Measurements from ENCODE around the gene ZNF579.
"Not testable (repeated sequence)": the region's sequence is repeated elsewhere in the genome, so short reads cannot be mapped to it uniquely, and the experiment has no call there.

ZNF579 gene

GRCh38 chr19:55541091-55541490 lies 39.6 kb downstream of the ZNF579 start:
- DNase-seq (ENCODE audit: low read depth in 2 of 3, low spot score in 1 of 3) = no peak

GRCh38 chr19:55540619-55541018 lies 40.0 kb downstream of the ZNF579 start:
- DNase-seq (ENCODE audit: low read depth in 2 of 3, low spot score in 1 of 3) = no peak

DNA sequence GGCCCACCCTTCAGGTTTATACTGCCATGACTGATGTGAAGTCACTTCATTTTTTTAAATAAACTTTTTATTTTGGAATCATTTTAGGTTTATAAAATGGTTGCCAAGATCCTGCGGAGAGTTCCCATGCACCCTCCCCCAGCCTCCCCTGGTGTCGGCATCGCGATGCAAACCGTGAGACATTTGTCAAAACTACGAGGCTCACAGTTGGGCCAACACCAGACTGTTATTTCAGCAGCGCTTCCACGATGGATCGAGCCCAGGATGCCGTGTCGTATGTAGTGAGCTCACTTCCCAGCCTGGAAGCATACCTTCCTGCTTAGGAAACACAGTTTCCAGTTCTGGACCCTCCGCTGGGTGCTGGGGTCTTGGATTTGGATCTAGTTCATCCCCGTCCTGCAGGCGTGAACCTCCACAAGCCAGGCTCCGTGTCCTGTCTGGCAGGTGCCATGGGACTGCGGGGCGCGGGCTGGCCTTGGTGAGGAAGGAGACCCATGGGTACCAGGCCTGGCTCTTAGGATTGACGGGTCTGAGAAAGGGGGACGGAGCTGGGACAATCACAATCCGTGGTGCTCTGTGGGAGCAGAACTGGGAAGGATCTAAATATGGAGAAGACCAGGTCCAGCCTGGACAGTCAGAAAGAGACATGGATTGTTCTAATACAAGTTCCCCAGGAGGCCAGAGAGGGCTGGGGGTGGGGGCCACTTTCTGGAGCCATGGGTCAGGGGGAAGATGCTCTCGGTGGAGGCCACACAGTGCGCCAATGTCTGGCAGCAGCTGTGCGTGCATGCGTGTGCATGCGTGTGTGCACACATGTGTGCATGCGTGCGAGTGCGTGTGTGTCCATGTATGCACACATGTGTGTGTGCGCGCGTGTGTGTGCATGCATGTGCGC lies 41.3 kb downstream of the ZNF579 start:
- no peak for DNase-seq (ENCODE audit: low read depth in 2 of 3, low spot score in 1 of 3)

DNA sequence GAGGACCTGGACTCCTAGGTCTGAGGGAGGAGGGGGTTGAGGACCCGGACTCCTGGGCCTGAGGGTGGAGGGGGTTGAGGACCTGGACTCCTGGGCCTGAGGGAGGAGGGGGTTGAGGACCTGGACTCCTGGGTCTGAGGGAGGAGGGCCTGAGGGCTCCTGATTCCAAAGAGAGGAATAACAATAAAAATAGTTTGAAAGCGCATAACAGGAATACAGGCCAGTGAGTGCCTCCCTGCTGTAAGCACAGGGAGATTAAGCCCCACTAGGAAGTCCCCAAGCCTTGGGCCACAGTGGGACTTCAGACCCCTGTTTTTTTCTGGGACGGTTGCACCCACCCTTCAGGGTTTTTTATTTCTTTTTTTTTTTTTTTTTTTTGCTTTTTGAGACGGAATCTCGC lies 42.5 kb downstream of the ZNF579 start:
- DNase-seq (ENCODE audit: low read depth in 2 of 3, low spot score in 1 of 3) = no peak

DNA sequence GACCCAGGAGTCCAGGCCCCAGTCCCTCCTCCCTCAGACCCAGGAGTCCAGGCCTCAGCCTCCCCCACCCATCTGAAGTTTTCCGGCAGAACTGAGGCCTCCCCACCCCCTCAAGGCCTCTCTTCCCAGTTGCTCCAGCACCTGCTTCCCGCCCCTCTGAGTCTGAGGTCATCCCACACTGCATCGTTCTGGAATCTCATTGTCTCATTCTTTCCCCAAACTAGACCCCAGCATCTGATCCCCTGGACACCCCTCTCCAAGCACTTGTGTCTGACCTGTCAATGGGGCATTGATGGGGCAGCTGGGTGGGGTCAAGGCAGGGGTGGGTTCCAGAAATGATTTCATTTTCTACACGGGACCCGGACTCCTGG lies 42.9 kb downstream of the ZNF579 start:
- DNase-seq (ENCODE audit: low read depth in 2 of 3, low spot score in 1 of 3) = no peak

DNA sequence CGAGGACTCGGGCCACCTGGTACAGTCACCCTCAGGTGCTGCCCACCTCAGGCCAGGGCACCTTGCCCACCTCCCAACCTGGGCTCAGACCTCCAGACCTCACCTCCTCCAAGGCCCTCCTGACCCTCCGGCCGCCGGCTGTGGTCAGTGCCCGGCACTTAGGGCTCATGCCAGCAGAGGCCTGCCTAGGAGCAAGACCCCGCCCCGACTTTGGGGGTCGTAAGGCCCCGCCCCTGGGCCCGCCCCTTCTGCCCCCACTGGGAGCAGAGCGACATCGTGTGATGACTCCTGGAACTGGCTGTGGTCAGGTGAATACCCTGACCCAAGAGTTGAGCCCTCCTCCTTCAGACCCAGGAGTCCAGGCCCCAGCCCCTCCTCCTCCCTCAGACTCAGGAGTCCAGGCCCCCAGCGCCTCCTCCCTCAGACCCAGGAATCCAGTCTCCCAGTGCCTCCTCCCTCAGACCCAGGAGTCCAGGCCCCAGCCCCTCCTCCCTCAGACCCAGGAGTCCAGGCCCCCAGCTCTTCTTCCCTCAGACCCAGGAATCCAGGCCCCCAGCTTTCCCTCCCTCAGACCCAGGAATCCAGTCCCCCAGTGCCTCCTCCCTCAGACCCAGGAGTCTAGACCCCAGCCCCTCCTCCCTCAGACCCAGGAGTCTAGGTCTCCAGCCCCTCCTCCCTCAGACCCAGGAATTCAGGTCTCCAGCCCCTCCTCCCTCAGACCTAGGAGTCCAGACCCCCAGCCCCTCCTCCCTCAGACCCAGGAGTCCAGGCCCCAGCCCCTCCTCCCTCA lies 43.5 kb downstream of the ZNF579 start, which contains the start of gene SBK2:
SBK2 (minus strand) TSS at position 183 of the 790 bp plus-strand sequence. CDS start 839 bp downstream, outside the sequence.
- no peak for DNase-seq (ENCODE audit: low read depth in 2 of 3, low spot score in 1 of 3)

- DNase-seq (ENCODE audit: low read depth in 2 of 3, low spot score in 1 of 3) = no peak
Measured at GRCh38 chr19:55536366-55536765, 44.3 kb downstream of the ZNF579 start.

- no peak for DNase-seq (ENCODE audit: low read depth in 2 of 3, low spot score in 1 of 3)
Measured at GRCh38 chr19:55535965-55536350, 44.7 kb downstream of the ZNF579 start.

GRCh38 chr19:55535173-55535964 lies 45.3 kb downstream of the ZNF579 start:
- DNase-seq (ENCODE audit: low read depth in 2 of 3, low spot score in 1 of 3) = no peak

DNA sequence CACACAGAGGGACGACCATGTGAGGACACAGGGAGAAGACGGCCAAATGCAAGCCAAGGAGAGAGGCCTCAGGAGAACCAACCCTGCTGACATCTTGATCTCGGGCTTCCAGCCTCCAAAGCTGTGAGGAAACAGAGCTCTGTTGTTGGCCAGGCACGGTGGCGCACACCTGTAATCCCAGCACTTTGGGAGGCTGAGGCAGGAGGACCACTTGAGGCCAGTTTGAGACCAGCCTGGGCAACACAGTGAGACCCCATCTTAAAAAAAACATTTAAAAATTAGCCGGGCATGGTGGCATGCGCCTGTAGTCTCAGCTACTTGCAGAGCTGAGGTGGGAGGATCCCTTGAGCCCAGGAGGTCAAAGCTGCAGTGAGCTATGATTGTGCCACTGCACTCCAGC lies 46.4 kb downstream of the ZNF579 start:
- DNase-seq (ENCODE audit: low read depth in 2 of 3, low spot score in 1 of 3) = not testable (repeated sequence)

- DNase-seq (ENCODE audit: low read depth in 2 of 3, low spot score in 1 of 3) = no peak
Measured at GRCh38 chr19:55530996-55531395, 49.7 kb downstream of the ZNF579 start.

DNA sequence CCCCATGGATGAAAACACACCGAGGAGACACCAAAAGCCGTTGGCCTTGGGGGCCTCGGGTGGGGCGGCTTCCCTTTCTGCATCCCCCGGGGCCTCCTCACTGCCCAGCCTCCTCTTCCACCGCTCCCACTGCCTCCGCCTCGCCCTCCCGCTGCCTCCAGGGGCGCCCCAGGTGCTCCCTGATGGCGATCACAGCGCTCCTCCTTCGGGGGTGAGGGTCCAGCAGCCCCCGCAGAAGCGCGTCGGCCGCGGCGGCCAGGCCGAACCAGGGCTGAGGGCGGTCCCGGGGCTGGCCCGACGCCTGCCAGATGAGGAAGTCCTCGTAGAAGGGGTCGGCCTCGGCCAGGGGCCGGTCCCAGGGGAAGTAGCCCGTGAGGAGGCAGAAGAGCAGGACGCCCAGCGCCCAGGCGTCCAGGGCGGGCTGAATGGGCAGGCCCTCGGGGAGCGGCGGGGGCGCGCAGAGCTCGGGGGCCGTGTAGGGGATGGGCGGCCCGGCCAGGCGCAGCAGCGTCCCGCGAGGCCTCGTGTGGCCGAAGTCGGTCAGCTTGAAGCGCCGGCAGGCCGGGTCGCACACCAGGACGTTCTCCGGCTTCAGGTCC lies 50.9 kb downstream of the ZNF579 start:
- DNase-seq (ENCODE audit: low read depth in 2 of 3, low spot score in 1 of 3) = no peak

DNA sequence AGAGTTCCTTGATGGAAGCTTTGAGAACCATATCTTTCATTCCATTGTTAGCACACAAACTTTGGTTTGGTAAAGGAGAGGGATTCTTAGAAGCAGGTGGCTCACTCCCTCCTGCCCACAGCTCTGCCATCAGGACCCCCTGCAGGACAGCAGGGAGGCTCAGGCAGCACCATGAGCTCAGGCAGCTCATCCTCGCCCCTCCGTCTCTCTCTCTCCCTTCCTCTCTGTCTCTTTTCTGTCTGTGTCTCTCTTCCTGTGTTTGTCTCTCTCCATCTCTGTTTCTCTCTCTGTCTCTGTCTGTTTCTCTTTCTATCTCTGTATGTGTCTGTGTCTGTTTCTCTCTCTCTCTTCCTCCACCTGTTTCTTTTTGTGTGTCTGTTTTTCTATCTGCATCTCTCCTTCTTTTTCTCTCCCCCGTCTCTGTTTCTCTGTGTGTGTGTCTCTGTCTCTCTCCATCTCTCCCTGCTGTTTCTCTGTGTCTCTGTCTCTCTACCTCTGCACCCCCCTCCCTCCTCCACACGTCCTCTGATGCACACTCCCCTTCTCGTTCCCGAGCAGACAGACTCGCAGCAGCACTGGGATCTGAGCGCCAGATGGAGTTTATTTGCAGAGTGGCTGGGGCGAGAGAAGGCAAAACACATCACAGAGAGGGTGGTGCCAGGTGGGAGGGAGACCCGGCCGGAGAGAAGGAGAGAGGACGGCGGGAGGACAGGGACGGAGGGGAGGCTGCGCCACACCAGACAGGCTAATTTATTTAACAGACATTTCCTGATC lies 52.4 kb downstream of the ZNF579 start:
- no peak for DNase-seq (ENCODE audit: low read depth in 2 of 3, low spot score in 1 of 3)

DNA sequence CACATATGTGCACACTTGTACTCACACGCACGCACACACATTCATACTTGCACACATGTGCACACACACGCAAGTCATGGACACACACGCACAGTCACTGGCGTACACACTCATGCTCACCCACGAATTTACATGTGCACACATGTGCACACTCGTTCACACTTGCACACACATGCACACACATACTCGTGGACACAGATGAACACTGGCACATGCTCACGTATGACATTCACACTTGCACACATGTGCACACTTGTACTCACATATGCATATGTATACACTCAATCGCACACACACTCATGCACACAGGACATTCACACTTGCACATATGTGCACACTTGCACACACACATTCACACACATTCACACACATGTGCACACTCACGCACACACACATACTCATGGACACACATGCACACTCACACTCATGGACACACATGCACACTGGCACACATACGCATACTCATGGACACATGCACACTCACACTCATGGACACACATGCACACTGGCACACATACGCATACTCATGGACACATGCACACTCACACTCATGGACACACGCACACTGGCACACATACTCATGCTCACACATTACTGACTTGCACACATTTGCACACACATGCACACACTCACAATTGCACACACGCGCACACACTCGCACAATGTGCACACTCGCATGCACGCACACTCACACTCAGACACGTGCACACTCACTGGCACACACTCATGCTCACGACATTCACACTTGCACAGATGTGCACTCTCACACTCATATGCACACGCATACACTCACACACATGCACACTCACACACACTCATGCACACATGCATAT lies 53.2 kb downstream of the ZNF579 start:
- no peak for DNase-seq (ENCODE audit: low read depth in 2 of 3, low spot score in 1 of 3)

Measured in stimulated activated CD4-positive, alpha-beta T cell treated with anti-CD3 and anti-CD28 coated beads, Interleukin-12 subunit alpha, Interleukin-12 subunit beta, amount 100 ng/mL, for 48 hours (primary cell).